ENCODE data around the gene CAMTA1.

- no peak for TF ChIP-seq TAF1 (IDR thresholded peaks at IDR 0.05; ENCODE audit: low read depth)
- TF ChIP-seq EZH2 (IDR thresholded peaks at IDR 0.05; ENCODE audit: borderline replicate concordance, insufficient read depth, low read length, poor library complexity, severe bottlenecking) = no peak
- TF ChIP-seq CTCF (IDR thresholded peaks at IDR 0.05; ENCODE audit: poor library complexity, severe bottlenecking) = no peak
- no peak for TF ChIP-seq MXI1 (conservative IDR thresholded peaks at IDR 0.05; ENCODE audit: poor library complexity, severe bottlenecking)
- TF ChIP-seq POLR2AphosphoS5 (IDR thresholded peaks at IDR 0.05) = no peak
- TF ChIP-seq, protein P1, sequence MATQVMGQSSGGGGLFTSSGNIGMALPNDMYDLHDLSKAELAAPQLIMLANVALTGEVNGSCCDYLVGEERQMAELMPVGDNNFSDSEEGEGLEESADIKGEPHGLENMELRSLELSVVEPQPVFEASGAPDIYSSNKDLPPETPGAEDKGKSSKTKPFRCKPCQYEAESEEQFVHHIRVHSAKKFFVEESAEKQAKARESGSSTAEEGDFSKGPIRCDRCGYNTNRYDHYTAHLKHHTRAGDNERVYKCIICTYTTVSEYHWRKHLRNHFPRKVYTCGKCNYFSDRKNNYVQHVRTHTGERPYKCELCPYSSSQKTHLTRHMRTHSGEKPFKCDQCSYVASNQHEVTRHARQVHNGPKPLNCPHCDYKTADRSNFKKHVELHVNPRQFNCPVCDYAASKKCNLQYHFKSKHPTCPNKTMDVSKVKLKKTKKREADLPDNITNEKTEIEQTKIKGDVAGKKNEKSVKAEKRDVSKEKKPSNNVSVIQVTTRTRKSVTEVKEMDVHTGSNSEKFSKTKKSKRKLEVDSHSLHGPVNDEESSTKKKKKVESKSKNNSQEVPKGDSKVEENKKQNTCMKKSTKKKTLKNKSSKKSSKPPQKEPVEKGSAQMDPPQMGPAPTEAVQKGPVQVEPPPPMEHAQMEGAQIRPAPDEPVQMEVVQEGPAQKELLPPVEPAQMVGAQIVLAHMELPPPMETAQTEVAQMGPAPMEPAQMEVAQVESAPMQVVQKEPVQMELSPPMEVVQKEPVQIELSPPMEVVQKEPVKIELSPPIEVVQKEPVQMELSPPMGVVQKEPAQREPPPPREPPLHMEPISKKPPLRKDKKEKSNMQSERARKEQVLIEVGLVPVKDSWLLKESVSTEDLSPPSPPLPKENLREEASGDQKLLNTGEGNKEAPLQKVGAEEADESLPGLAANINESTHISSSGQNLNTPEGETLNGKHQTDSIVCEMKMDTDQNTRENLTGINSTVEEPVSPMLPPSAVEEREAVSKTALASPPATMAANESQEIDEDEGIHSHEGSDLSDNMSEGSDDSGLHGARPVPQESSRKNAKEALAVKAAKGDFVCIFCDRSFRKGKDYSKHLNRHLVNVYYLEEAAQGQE (IDR thresholded peaks at IDR 0.05; ENCODE audit: borderline replicate concordance) = no peak
- no peak for TF ChIP-seq RAD21 (conservative IDR thresholded peaks at IDR 0.05)
These were observed 336.4 kb downstream of the CAMTA1 start for GRCh38 chr1:7121622-7121988.

Measured in neural cell (in vitro differentiated cells).